Heart right ventricle (tissue), 16 donors: ENCODE results near the gene CERS6. TPM values are rescaled to one million over a fixed set of nuclear protein-coding genes. Genes with fewer than 3 reads are reported as not detected.

ENCODE experiments used
- ATAC-seq, 8 donors: fragments of 200-7000 bp; cut with Tn5 transposase; one replicate each; pipeline ENCODE4 v1.9.1; 2020; ENCODE audit warnings: mild to moderate bottlenecking in 8 of 8, moderate library complexity in 8 of 8, moderate number of reproducible peaks in 1 of 8
- DNase-seq, 2 donors: peaks; one replicate each; pipeline ENCODE4 v3.0.0-alpha.2; 2020
- H3K27ac ChIP-seq, 10 donors: fragments of 200-600 bp; sonication (generic) in 2 of 10; one replicate each; pipeline versions ENCODE4 v1.5.0 to v1.8.0; 2020 to 2022; ENCODE audit warnings: mild to moderate bottlenecking in 3 of 10
- H3K27me3 ChIP-seq, 7 donors: fragments of 200-600 bp; one replicate each; pipeline ENCODE4 v1.8.0; 2021 to 2022; ENCODE audit warnings: mild to moderate bottlenecking in 2 of 7
- H3K36me3 ChIP-seq, 9 donors: fragments of 200-600 bp; sonication (generic) in 1 of 9; one replicate each; pipeline versions ENCODE4 v1.5.0 to v1.8.0; 2020 to 2022; ENCODE audit warnings: mild to moderate bottlenecking in 2 of 9
- H3K4me1 ChIP-seq, 9 donors: fragments of 200-600 bp; sonication (generic) in 1 of 9; one replicate each; pipeline versions ENCODE4 v1.5.0 to v1.8.0; 2020 to 2022; ENCODE audit warnings: mild to moderate bottlenecking in 4 of 9
- H3K4me3 ChIP-seq, 10 donors: fragments of 200-600 bp; sonication (generic) in 2 of 10; one replicate each; pipeline versions ENCODE4 v1.5.0 to v1.8.0; 2020 to 2022; ENCODE audit warnings: mild to moderate bottlenecking in 7 of 10, moderate library complexity in 2 of 10
- H3K9me3 ChIP-seq, 11 donors: fragments of 200-600 bp in 10 of 11; sonication (generic) in 2 of 11; one replicate each; pipeline versions ENCODE4 v1.5.0 to v1.8.0; 2013 to 2022; ENCODE audit warnings: mild to moderate bottlenecking in 2 of 11, control low read depth in 1 of 11, moderate library complexity in 1 of 11
- CTCF ChIP-seq, 9 donors: fragments of 200-600 bp; sonication (generic) in 2 of 9; IDR thresholded peaks; one replicate each; pipeline versions ENCODE4 v1.5.0 to v1.8.0; 2021 to 2022; ENCODE audit warnings: antibody characterized with exemption in 9 of 9, mild to moderate bottlenecking in 5 of 9, moderate library complexity in 1 of 9
- WGBS, 2 donors: extraction: QIAGEN DNeasy Blood & Tissue Kit; methylation state at CpG; one replicate each; pipeline ENCODE4 v1.1.7; 2013; ENCODE audit warnings: inconsistent platforms in 1 of 2; 5-methylcytosine and 5-hydroxymethylcytosine counted together
- intact Hi-C, 10 donors: fragments of 100-400 bp; cut with DNase I; formaldehyde crosslinking; loops; one replicate each; pipeline versions ENCODE4 v1.11.1 to v1.14.2; 2022
- polyA plus RNA-seq, 2 donors: library from polyadenylated mRNA; stranded (reverse); fragments of 200-250 nt; gene quantifications; one replicate each; pipeline ENCODE4 v1.2.3, GENCODE V29; 2013
- total RNA-seq, 10 donors: library from RNA; stranded (reverse); fragmentation: NEBNext Ultra II Directional in 3 of 10; extraction: Animal tissue kit (Norgen Biotek cat#: 25700) in 3 of 10; gene quantifications; one replicate each; pipeline versions ENCODE4 v1.2.1 to v1.2.4, GENCODE V29; 2021 to 2023
- donor health status: Arrhythmogenic right ventricular cardiomyopathy.
- donor health status: ischemic (EF 13 %, LVEDD 7.1; RV severe dilation, severe dysfunction).
- donor health status: healthy with polysubstance abuse.
- donor health status: DM: no; HTN: yes; CAD: no.
- donor health status: DM: no; HTN: no; CAD: no.
- donor health status: ischemic (EF 25% LVEDD 6.9; RV normal size, moderate dysfunction).
- donor health status: ischemic (EF 25% LVEDD 5.7; RV mildly dilated, moderate dysfunction).
- donor health status: healthy.
- donor health status: DM: yes; HTN: yes; CAD: no.
- donor health status: Ischemic cardiomyopathy.
- donor health status: ischemic (EF 35%, LVEDD 5.7; RV mildly dilated, moderate dysfunction).
- donor health status: nonischemic (EF 11% LVEDD 7.7; RV severe dilation, severe dysfunction).
- donor health status: DM: yes; HTN: yes; CAD: no.
- donor health status: PGD.
- donor health status: ischemic (EF 29% LVEDD 5.4; RV normal size, mild dysfunction).
- donor health status: nonischemic (EF 23%, LVEDD 6.1; RV moderate dilation, normal function).

Gene CERS6
- total and polyA plus RNA-seq, 12 donors, result 20.5 to 76.3 (median 56.1) TPM

GRCh38 chr2:168466834-168467565, 10.9 kb downstream of the CERS6 start:
- Histone ChIP-seq H3K36me3 (no peaks in the 10 kb centered on the region), H3K27ac (peak overlapping the region in 9 of 10 donors; percentile 4 to 63 (median 52)), H3K9me3 (no peaks in the 10 kb centered on the region), H3K4me1 (peaks cover 6 to 64% (median 45%) of the 10 kb centered on the region in 9 donors), H3K27me3 (no peaks in the 10 kb centered on the region), H3K4me3 (peak overlapping the region in 7 of 10 donors; percentile 0 to 31 (median 6))
- ATAC-seq (peak in 6 of 8 donors; percentile 56 to 85 (median 76)), DNase-seq (no peak)
- intact Hi-C loops, result loop anchor here in 1 of 10 donors (5.0 kb wide), 1 partner anchor 55 kb away; no protein-coding TSS in a partner anchor
- TF ChIP-seq CTCF (IDR thresholded peaks at IDR 0.05), result no peak
- 9 to 11% methylated on average over 3 of the region's 3 CpGs for WGBS, 2 donors

GRCh38 chr2:168467729-168468128, 11.7 kb downstream of the CERS6 start:
- Histone ChIP-seq H3K4me1 (peaks cover 6 to 67% (median 47%) of the 10 kb centered on the region in 9 donors), H3K36me3 (no peaks in the 10 kb centered on the region), H3K4me3 (no peak overlapping the region), H3K27me3 (no peaks in the 10 kb centered on the region), H3K9me3 (no peaks in the 10 kb centered on the region), H3K27ac (peak overlapping the region in 6 of 10 donors; percentile 28 to 57 (median 52))
- DNase-seq (no peak), ATAC-seq (no peak)
- no peak for TF ChIP-seq CTCF (IDR thresholded peaks at IDR 0.05)
- intact Hi-C loops, result loop anchor here in 1 of 10 donors (5.0 kb wide), 1 partner anchor 55 kb away; no protein-coding TSS in a partner anchor
- WGBS, 2 donors, result 83 to 87% methylated on average over 2 of the region's 2 CpGs

GRCh38 chr2:168468354-168468753, 12.3 kb downstream of the CERS6 start:
- H3K4me3 ChIP-seq, result no peak overlapping the region
- TF ChIP-seq CTCF (IDR thresholded peaks at IDR 0.05), result no peak
- intact Hi-C loops, result loop anchor here in 1 of 10 donors (5.0 kb wide), 1 partner anchor 54 kb away; no protein-coding TSS in a partner anchor
- H3K27me3 ChIP-seq, result no peaks in the 10 kb centered on the region
- peaks cover 6 to 67% (median 46%) of the 10 kb centered on the region in 9 donors for H3K4me1 ChIP-seq
- H3K36me3 ChIP-seq, result no peaks in the 10 kb centered on the region
- ATAC-seq, result no peak
- H3K27ac ChIP-seq, result peak overlapping the region in 2 of 10 donors; percentile 2 to 57
- no peaks in the 10 kb centered on the region for H3K9me3 ChIP-seq
- no peak for DNase-seq

GRCh38 chr2:168469281-168469988, 13.4 kb downstream of the CERS6 start:
- no peak for ATAC-seq
- peaks cover 6 to 67% (median 46%) of the 10 kb centered on the region in 9 donors for H3K4me1 ChIP-seq
- intact Hi-C loops, result loop anchor here in 1 of 10 donors (5.0 kb wide), 1 partner anchor 53 kb away; no protein-coding TSS in a partner anchor
- no peaks in the 10 kb centered on the region for H3K36me3 ChIP-seq
- peak overlapping the region in 1 of 10 donors; percentile 16 for H3K27ac ChIP-seq
- 81% methylated on average over 3 of the region's 3 CpGs for WGBS, 2 donors
- H3K4me3 ChIP-seq, result no peak overlapping the region
- no peaks in the 10 kb centered on the region for H3K27me3 ChIP-seq
- no peak for TF ChIP-seq CTCF (IDR thresholded peaks at IDR 0.05)
- no peak for DNase-seq
- no peaks in the 10 kb centered on the region for H3K9me3 ChIP-seq
